Thymus (tissue), 11 donors: Measurements from ENCODE around the gene C5. TPM values are rescaled to one million over a fixed set of nuclear protein-coding genes. Genes with fewer than 3 reads are reported as not detected.
"Not testable (repeated sequence)": the region's sequence is repeated elsewhere in the genome, so short reads cannot be mapped to it uniquely, and the experiment has no call there.

Source experiments
- DNase-seq, 9 donors: peaks; one replicate each; pipeline ENCODE4 v3.0.0-alpha.2; 2013; ENCODE audit warnings: low spot score in 9 of 9, low read depth in 6 of 9, missing footprints in 1 of 9
- H3K27ac ChIP-seq, 2 donors: one replicate each; pipeline ENCODE4 v1.5.1; 2013; ENCODE audit warnings: control low read depth in 1 of 2, low read depth in 1 of 2, low read length in 1 of 2, mild to moderate bottlenecking in 1 of 2, moderate library complexity in 1 of 2
- H3K27me3 ChIP-seq, 2 donors: one replicate each; pipeline ENCODE4 v1.5.1; 2013; ENCODE audit warnings: low read length in 1 of 2; ENCODE audit not compliant: control insufficient read depth in 2 of 2, insufficient read depth in 1 of 2
- H3K36me3 ChIP-seq, 2 donors: one replicate each; pipeline ENCODE4 v1.5.1; 2013; ENCODE audit warnings: low read length in 1 of 2, mild to moderate bottlenecking in 1 of 2, moderate library complexity in 1 of 2; ENCODE audit not compliant: control insufficient read depth in 2 of 2, insufficient read depth in 2 of 2
- H3K4me1 ChIP-seq, 2 donors: one replicate each; pipeline ENCODE4 v1.5.1; 2013; ENCODE audit warnings: low read length in 2 of 2; ENCODE audit not compliant: control insufficient read depth in 2 of 2, insufficient read depth in 2 of 2
- H3K4me3 ChIP-seq, 2 donors: one replicate each; pipeline ENCODE4 v1.5.1; 2013; ENCODE audit warnings: low read length in 2 of 2, control low read depth in 1 of 2, mild to moderate bottlenecking in 1 of 2
- H3K9me3 ChIP-seq, 2 donors: one replicate each; pipeline ENCODE4 v1.5.1; 2013; ENCODE audit warnings: low read length in 1 of 2, mild to moderate bottlenecking in 1 of 2; ENCODE audit not compliant: control insufficient read depth in 2 of 2, insufficient read depth in 1 of 2
- WGBS: extraction: QIAGEN DNeasy Blood & Tissue Kit; methylation state at CpG from one replicate; pipeline ENCODE4 v1.1.7; 2013; 5-methylcytosine and 5-hydroxymethylcytosine counted together
- polyA plus RNA-seq: library from polyadenylated mRNA; stranded (reverse); fragments of 200-250 nt; gene quantifications from one replicate; pipeline ENCODE4 v1.2.3, GENCODE V29; 2013
- total RNA-seq: library from RNA; stranded (reverse); fragments of 120-200 nt; gene quantifications from one replicate; pipeline ENCODE4 v1.2.4, GENCODE V29; 2013
- donor health status: healthy.

The C5 gene
- total and polyA plus RNA-seq, 2 donors = 2.4 TPM

- no peak overlapping the region for H3K4me3 ChIP-seq
- no peaks in the 10 kb centered on the region for H3K27me3 ChIP-seq
- no peak overlapping the region for H3K27ac ChIP-seq
- H3K36me3 ChIP-seq = no peaks in the 10 kb centered on the region
- WGBS = 89% methylated on average over 1 of the region's 1 CpG
- no peaks in the 10 kb centered on the region for H3K4me1 ChIP-seq
- DNase-seq = no peak
- H3K9me3 ChIP-seq = no peaks in the 10 kb centered on the region
Observed at GRCh38 chr9:121029469-121029868, 20.6 kb downstream of the C5 start.

DNA sequence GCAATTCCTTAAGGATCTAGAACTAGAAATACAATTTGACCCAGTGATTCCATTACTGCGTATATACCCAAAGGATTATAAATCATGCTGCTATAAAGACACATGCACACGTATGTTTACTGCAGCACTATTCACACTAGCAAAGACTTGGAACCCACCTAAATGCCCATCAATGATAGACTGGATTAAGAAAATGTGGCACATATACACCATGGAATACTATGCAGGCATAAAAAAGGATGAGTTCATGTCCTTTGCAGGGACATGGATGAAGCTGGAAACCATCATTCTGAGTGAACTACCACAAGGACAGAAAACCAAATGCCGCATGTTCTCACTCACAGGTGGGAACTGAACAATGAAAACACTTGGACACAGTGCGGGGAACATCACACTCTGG is 21.8 kb downstream of the C5 start:
- WGBS = 89% methylated on average over 4 of the region's 4 CpGs

DNA sequence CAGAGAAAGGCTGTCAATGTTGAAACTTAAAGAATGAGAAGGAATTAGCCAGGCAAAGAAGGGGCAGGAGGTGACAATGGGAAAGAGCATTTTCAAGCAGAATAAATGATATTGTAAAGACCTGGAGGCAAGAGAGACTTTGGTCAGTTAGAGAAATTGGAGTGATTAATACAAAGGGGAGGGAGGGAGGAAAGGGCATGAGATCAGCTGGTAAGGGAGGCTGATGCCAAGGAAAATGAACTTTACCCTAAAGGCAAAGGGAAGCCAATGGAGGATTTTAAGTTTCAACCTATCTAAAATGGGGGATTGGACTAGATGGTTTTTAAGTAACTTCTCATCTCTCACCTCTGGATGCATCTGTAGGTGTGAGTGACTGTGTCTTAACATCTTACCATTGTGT is 23.3 kb downstream of the C5 start:
- Histone ChIP-seq H3K27me3 (no peaks in the 10 kb centered on the region), H3K27ac (no peak overlapping the region), H3K4me3 (no peak overlapping the region), H3K4me1 (no peaks in the 10 kb centered on the region), H3K36me3 (no peaks in the 10 kb centered on the region), H3K9me3 (no peaks in the 10 kb centered on the region)
- DNase-seq = no peak

More for the DNA sequence above, 21.8 kb downstream of the C5 start:
- not testable (repeated sequence) for H3K9me3 ChIP-seq, H3K4me1 ChIP-seq, H3K27me3 ChIP-seq, H3K27ac ChIP-seq, H3K36me3 ChIP-seq, DNase-seq, H3K4me3 ChIP-seq

DNA sequence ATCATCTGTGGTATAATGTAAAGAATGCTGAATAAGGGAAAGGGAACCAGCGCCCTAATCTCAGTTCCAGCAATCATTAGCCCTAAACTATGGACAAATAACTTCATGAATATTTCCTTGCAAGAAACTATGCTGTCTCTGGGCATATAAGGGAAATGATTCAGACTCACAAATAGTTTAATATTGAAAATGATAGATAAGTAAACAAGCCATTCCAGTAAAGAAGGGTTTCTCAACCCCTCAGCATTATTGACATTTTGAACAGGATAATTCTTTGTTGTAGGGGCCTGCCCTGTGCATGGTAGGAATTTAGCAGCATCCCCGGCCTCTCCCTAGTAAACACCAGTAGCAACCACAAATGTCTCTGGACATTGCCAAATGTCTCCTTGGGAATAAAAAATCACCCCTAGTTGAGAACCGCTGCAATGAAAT is 23.8 kb downstream of the C5 start:
- no peak for DNase-seq
- H3K27me3 ChIP-seq = no peaks in the 10 kb centered on the region
- H3K9me3 ChIP-seq = no peaks in the 10 kb centered on the region
- no peaks in the 10 kb centered on the region for H3K36me3 ChIP-seq
- no peak overlapping the region for H3K27ac ChIP-seq
- WGBS = 98% methylated on average over 3 of the region's 3 CpGs
- no peak overlapping the region for H3K4me3 ChIP-seq
- H3K4me1 ChIP-seq = no peaks in the 10 kb centered on the region

DNA sequence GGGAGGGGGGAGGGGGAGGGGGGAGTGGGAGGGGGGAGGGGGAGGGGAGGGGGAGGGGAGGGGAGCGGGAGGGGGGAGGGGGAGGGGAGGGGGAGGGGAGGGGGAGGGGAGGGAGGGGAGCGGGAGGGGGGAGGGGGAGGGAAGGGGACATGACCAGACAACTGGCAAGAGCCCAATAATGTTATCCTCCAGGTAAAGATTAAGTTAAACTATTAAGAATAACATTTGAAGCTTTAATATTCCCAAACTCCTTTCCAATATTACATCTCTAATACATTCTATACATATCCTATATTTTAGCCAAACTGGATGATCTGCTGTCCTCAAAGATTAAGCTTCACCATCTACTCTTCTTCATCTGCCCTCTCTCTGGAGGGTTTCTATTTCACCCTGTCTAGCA is 25.8 kb downstream of the C5 start:
- no peaks in the 10 kb centered on the region for H3K27me3 ChIP-seq
- H3K27ac ChIP-seq = no peak overlapping the region
- DNase-seq = no peak
- WGBS = 45% methylated on average over 1 of the region's 2 CpGs
- no peaks in the 10 kb centered on the region for H3K36me3 ChIP-seq
- no peaks in the 10 kb centered on the region for H3K4me1 ChIP-seq
- no peaks in the 10 kb centered on the region for H3K9me3 ChIP-seq
- H3K4me3 ChIP-seq = no peak overlapping the region

DNA sequence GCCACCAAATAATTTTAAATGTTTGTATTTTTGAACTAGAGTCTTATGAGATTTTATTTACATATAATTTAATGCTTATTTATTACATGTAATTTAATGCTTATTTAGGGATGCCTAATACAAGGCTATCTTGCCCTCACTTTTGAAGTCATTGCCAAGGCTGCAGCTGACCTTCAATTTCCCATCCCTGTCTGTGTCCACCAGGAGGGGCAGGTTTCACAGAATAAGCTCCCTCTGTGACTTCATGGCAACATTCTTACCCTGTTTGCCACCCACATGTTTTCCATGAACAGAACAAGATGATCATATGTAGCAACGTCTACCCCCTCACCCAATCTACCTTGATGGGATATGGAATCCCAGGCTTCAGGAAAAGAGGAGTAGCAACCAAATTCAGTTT is 27.0 kb downstream of the C5 start:
- 98% methylated on average over 1 of the region's 1 CpG for WGBS
- DNase-seq = no peak
- Histone ChIP-seq H3K27me3 (no peaks in the 10 kb centered on the region), H3K27ac (no peak overlapping the region), H3K9me3 (no peaks in the 10 kb centered on the region), H3K36me3 (no peaks in the 10 kb centered on the region), H3K4me1 (no peaks in the 10 kb centered on the region), H3K4me3 (no peak overlapping the region)

GRCh38 chr9:121021301-121021700 is 28.8 kb downstream of the C5 start:
- H3K36me3 ChIP-seq = no peaks in the 10 kb centered on the region

GRCh38 chr9:121019273-121019672 is 30.8 kb downstream of the C5 start:
- H3K9me3 ChIP-seq = no peaks in the 10 kb centered on the region
- 78% methylated on average over 5 of the region's 5 CpGs for WGBS
- H3K36me3 ChIP-seq = no peaks in the 10 kb centered on the region
- H3K4me1 ChIP-seq = no peaks in the 10 kb centered on the region
- DNase-seq = no peak
- H3K4me3 ChIP-seq = no peak overlapping the region
- H3K27ac ChIP-seq = no peak overlapping the region
- H3K27me3 ChIP-seq = no peaks in the 10 kb centered on the region

More at GRCh38 chr9:121021301-121021700, 28.8 kb downstream of the C5 start:
- Histone ChIP-seq H3K4me3 (no peak overlapping the region), H3K9me3 (no peaks in the 10 kb centered on the region), H3K27me3 (no peaks in the 10 kb centered on the region), H3K27ac (no peak overlapping the region), H3K4me1 (no peaks in the 10 kb centered on the region)
- WGBS = 94% methylated on average over 4 of the region's 4 CpGs
- DNase-seq = no peak

DNA sequence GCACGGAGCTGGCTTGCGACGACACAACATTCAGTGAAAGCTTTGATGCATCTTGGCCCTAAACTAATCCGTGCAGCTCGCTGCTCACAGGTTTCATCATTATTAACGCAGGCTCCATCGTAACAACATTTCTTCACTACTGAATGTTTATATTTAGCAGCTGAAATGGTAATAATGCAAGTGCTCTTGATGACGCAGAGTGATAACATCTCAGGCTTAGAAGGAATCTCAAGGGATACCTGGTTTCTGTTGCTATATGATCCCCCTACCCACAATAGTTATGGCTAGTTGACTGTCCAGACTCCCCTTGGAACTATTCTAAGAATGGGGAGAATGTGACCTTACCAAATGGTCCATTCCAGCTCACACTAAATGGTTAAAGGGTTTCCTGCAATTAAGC is 36.2 kb downstream of the C5 start:
- no peaks in the 10 kb centered on the region for H3K9me3 ChIP-seq

DNA sequence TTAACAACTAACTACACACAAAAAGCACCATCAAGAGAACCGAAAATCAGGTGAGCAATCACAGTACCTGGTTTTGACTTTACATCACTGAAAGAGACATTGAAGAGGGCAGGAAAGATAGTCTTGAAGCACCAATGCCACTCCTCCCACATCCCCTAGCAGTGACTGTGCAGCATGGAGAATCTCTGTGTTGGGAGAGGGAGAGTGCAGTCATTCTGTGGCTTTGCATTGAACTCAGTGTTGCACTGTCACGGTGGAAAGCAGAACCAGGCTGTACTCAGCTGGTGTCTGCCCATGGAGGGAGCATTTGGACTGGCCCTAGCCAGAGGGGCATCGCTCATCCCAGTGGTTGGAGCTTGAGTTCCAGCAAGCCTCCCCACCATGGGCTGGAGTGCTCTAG is 40.4 kb downstream of the C5 start:
- WGBS = 87% methylated on average over 3 of the region's 3 CpGs
- H3K27ac ChIP-seq = no peak overlapping the region

More for the DNA sequence above, 36.2 kb downstream of the C5 start:
- H3K4me1 ChIP-seq = no peaks in the 10 kb centered on the region
- no peaks in the 10 kb centered on the region for H3K36me3 ChIP-seq
- no peak for DNase-seq
- H3K27me3 ChIP-seq = no peaks in the 10 kb centered on the region
- no peak overlapping the region for H3K27ac ChIP-seq
- H3K4me3 ChIP-seq = no peak overlapping the region
- 97% methylated on average over 8 of the region's 8 CpGs for WGBS

More for the DNA sequence above, 40.4 kb downstream of the C5 start:
- DNase-seq = no peak
- Histone ChIP-seq H3K9me3 (no peaks in the 10 kb centered on the region), H3K4me1 (no peaks in the 10 kb centered on the region), H3K27me3 (no peaks in the 10 kb centered on the region), H3K36me3 (no peaks in the 10 kb centered on the region), H3K4me3 (no peak overlapping the region)
